ENCODE data around the gene DAPK2.

GRCh38 chr15:63891768-63892133, 154.5 kb downstream of the DAPK2 start:
- no peak for TF ChIP-seq EZH2 (IDR thresholded peaks at IDR 0.05; ENCODE audit: insufficient read depth, poor library complexity, severe bottlenecking)
- no peak for TF ChIP-seq EZH2phosphoT487 (IDR thresholded peaks at IDR 0.05; ENCODE audit: insufficient read depth, low read depth)

Measured in GM23248 (cell line).